ENCODE results near the gene ACP5.

ACP5 gene

DNA sequence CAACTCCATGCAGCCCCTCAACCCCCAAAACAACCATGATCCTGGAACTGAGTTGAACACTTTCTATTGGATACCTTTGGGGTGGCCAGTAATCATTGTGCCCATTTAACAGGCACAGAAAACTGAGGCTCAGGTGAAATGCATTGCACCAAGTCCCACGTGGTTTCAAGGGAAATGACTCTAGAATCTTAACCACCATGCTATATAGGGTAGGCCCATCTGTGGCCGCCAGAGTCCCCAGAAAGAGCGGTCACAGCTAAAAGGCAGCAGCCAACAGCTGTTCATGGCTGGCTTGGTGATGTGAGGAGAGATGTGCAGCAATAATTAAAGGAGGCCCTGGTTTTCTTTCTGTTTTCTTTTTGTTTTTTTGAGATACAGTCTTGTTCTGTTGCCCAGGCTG lies 36.2 kb downstream of the ACP5 start:
- in situ Hi-C loops (cut with HindIII; ENCODE audit: low pct_ligation_motif_present, low sequenced_read_pairs) = no loop called here
- Histone ChIP-seq H3K36me3 (replicated peaks) (no peaks in the 10 kb centered on the region), H3K27me3 (replicated peaks) (no peaks in the 10 kb centered on the region), H3K4me3 (ENCODE audit: low read depth, low read length) (no peak overlapping the region), H3K27ac (no peak overlapping the region)
- DNase-seq = no peak
- TF ChIP-seq, protein P1, sequence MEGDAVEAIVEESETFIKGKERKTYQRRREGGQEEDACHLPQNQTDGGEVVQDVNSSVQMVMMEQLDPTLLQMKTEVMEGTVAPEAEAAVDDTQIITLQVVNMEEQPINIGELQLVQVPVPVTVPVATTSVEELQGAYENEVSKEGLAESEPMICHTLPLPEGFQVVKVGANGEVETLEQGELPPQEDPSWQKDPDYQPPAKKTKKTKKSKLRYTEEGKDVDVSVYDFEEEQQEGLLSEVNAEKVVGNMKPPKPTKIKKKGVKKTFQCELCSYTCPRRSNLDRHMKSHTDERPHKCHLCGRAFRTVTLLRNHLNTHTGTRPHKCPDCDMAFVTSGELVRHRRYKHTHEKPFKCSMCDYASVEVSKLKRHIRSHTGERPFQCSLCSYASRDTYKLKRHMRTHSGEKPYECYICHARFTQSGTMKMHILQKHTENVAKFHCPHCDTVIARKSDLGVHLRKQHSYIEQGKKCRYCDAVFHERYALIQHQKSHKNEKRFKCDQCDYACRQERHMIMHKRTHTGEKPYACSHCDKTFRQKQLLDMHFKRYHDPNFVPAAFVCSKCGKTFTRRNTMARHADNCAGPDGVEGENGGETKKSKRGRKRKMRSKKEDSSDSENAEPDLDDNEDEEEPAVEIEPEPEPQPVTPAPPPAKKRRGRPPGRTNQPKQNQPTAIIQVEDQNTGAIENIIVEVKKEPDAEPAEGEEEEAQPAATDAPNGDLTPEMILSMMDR (IDR thresholded peaks at IDR 0.05; ENCODE audit: low read depth, low read length, missing control alignments) = no peak

DNA sequence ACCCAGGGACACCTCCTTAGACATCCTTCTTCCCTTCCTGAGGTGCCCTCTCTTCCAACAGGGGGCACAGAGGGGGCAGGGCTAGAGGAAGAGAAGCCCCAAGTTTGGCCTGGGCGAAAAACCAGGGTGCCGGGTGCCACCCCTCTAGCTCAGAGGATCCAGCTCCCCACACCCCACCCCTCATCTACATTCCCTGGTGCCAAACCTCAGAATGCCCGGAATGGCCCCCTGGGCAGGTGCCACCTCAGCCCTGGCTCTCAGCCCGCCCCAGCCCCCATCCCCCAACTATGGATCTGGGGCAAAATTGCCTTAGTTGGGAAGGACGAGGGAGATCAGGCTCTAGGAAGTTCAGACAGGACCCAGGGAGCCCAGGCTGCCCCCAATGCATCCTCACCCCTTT lies 36.8 kb downstream of the ACP5 start:
- in situ Hi-C loops (cut with HindIII; ENCODE audit: low pct_ligation_motif_present, low sequenced_read_pairs) = no loop called here
- no peaks in the 10 kb centered on the region for H3K36me3 ChIP-seq (replicated peaks)
- DNase-seq = no peak
- H3K27ac ChIP-seq = no peak overlapping the region
- TF ChIP-seq, protein P1 (IDR thresholded peaks at IDR 0.05; ENCODE audit: low read depth, low read length, missing control alignments) = no peak
- no peaks in the 10 kb centered on the region for H3K27me3 ChIP-seq (replicated peaks)
- H3K4me3 ChIP-seq (ENCODE audit: low read depth, low read length) = no peak overlapping the region

DNA sequence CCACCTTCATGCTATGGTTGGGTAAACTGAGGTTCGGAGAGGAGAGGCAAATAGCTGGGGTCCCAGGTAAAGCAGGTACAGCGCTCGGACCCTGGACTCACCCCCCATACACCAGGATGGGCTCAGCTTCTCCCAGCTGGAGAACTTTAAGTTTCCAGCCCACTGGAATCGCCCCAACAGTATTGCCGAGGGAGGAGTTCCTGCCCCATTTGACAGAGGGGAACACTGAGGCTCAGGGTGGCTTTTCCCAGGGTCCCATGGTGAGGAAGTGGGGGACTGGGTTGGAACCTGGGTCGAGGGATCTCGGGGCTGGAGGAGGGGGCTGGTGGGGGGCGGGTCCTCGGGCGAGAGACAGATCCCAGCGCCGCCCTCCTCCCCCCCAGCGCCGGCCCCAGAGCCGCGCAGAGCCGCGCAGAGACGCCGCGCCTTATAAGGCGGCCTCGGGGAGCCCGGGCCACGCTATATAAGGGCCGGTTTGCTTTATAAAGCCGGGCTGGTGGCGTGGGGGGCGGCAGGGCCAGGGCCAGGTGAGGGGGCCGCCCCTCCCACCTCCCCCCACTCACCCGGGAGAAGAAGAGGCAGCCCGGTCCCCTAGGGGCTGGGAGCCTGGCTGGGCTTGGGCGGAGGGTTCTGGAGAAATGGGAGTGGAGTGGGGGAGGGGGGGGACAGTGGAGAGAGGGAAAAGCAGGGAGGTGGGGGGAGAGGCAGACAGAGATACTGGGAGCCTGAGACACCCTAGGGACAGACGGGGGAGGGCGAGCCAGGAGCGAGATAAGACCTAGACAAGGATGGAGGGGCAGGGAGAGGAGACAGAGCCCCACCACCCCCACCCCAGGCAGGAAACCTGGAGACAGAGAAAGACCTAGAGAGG lies 37.7 kb downstream of the ACP5 start:
- TF ChIP-seq, protein P1 (IDR thresholded peaks at IDR 0.05; ENCODE audit: low read depth, low read length, missing control alignments) = no peak
- Histone ChIP-seq H3K4me3 (ENCODE audit: low read depth, low read length) (peak overlapping the region; percentile 36), H3K36me3 (replicated peaks) (no peaks in the 10 kb centered on the region), H3K27me3 (replicated peaks) (no peaks in the 10 kb centered on the region), H3K27ac (no peak overlapping the region)
- DNase-seq = peak; percentile 28
- in situ Hi-C loops (cut with HindIII; ENCODE audit: low pct_ligation_motif_present, low sequenced_read_pairs) = no loop called here

DNA sequence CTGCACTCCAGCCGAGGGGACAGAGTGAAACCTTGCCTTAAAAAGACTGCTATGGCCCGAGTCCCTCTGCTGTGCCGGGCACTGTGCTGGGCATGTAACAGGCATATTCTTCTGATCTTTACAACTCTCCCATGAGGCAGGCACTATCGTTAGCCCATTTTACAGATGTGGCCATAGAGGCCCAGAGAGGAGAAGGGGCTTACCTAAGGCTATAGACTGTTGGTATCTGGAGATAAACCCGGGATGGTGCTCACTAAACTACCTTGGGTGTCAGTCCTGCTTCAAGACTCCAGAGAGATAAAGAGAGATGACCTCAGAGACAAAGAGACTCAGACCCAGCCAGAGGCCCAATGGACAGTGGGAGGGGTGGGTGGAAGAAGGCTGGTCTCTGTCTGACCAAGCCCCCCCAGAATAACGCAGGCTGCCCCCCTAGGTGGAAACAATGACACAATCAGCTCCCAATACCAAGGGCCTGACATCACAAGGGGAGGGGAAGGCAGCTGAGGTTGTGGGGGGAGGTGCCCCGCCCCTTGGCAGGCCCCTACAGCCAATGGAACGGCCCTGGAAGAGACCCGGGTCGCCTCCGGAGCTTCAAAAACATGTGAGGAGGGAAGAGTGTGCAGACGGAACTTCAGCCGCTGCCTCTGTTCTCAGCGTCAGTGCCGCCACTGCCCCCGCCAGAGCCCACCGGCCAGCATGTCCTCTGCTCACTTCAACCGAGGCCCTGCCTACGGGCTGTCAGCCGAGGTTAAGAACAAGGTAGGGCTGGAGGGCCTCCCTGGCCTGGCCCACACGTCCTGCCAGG lies 39.0 kb downstream of the ACP5 start, which contains the start of gene CNN1:
Gene CNN1 (plus strand): TSS at position 620 of the 805 bp plus-strand sequence. CDS start 77 bp downstream, at position 697.
- TF ChIP-seq, protein P1 (IDR thresholded peaks at IDR 0.05; ENCODE audit: low read depth, low read length, missing control alignments) = no peak
- H3K27me3 ChIP-seq (replicated peaks) = no peaks in the 10 kb centered on the region
- DNase-seq = peak; percentile 81
- H3K4me3 ChIP-seq (ENCODE audit: low read depth, low read length) = peak within 1 kb of the TSS; percentile 30
- in situ Hi-C loops (cut with HindIII; ENCODE audit: low pct_ligation_motif_present, low sequenced_read_pairs) = no loop called here
- H3K36me3 ChIP-seq (replicated peaks) = no peaks in the 10 kb centered on the region
- H3K27ac ChIP-seq = no peak within 1 kb of the TSS

DNA sequence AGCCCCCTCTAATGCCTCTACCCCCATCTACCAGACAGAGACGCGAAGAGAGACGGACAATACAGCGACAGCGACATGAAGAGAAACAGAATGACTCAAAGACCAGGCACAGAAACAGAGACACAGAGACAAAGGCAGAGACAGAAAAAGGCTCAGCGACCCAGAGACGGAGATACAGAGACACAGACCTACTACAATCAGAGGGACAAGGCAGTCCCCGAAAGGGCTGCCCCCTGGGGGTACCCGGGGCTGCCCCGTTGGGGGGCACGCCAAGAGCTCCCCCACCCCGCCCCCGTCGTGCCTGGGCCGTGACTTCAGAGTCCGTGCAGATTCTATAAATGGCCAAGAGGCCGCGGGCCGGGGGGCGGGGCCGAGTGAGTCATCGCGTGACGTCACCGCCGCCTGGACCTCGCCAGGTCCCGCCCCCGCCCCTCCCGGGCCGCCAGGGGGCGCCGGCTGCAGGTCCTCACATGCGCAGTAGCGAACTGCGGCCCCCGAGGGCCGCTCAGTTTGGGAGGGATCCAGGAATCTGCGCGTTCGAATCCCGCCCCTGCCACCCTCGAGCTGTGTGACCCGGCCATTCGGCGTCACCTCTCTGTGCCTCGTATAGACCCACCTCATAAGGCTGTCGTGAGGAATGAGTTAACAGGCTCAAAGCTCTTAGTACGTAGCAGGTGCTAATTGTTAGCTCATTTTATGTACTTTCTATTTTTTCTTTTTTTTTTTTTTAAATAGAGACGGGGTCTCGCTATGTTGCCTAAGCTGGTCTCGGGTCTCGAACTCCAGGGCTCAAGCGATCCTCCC lies 41.5 kb downstream of the ACP5 start:
- in situ Hi-C loops (cut with HindIII; ENCODE audit: low pct_ligation_motif_present, low sequenced_read_pairs) = no loop called here
- TF ChIP-seq, protein P1 (IDR thresholded peaks at IDR 0.05; ENCODE audit: low read depth, low read length, missing control alignments) = peak; percentile 74
- peak; percentile 89 for DNase-seq
- Histone ChIP-seq H3K4me3 (ENCODE audit: low read depth, low read length) (peak overlapping the region; percentile 37), H3K27me3 (replicated peaks) (no peaks in the 10 kb centered on the region), H3K36me3 (replicated peaks) (no peaks in the 10 kb centered on the region), H3K27ac (peak overlapping the region; percentile 80)

Data from brain microvascular endothelial cell (primary cell).